MM.1S (cell line): ENCODE measurements around the gene RFX7.

Source experiments
- CTCF ChIP-seq: fragments of 300-600 bp; sonication (generic); IDR thresholded peaks from 2 replicates; pipeline ENCODE4 v1.5.1; 2016; ENCODE audit warnings: antibody characterized with exemption, low read length, mixed read lengths
- EZH2phosphoT487 ChIP-seq: fragments of 300-600 bp; sonication (generic); IDR thresholded peaks from 2 replicates; pipeline ENCODE4 v1.6.1; 2018; ENCODE audit warnings: antibody characterized with exemption, low read length

- TF ChIP-seq CTCF: no peak
- no peak for TF ChIP-seq EZH2phosphoT487
Observed at GRCh38 chr15:56038707-56039106, 205.0 kb downstream of the RFX7 start.
